ENCODE results near the gene IER3.

Gene IER3

GRCh38 chr6:30721198-30722024 lies 22.9 kb downstream of the IER3 start:
- Histone ChIP-seq H3K27ac (replicated peaks) (peak overlapping the region; percentile 93), H3K4me3 (replicated peaks; ENCODE audit: insufficient read depth, low read length) (peak overlapping the region; percentile 97), H3K27me3 (ENCODE audit: insufficient read depth, poor library complexity, severe bottlenecking) (no peaks in the 10 kb centered on the region)
- peak; percentile 86 to 87 for DNase-seq (ENCODE audit: low read depth in 1 of 2, low spot score in 1 of 2)
- no peak for TF ChIP-seq GABPA (IDR thresholded peaks at IDR 0.05; ENCODE audit: low read depth)
- TF ChIP-seq REST (IDR thresholded peaks at IDR 0.05; ENCODE audit: insufficient replicate concordance, low read depth) = no peak
- peak; percentile 87 for TF ChIP-seq SPI1 (IDR thresholded peaks at IDR 0.05; ENCODE audit: borderline replicate concordance, low read depth)
- TF ChIP-seq POLR2AphosphoS5 (IDR thresholded peaks at IDR 0.05; ENCODE audit: low read depth) = peak; percentile 76
- TF ChIP-seq, protein P1, sequence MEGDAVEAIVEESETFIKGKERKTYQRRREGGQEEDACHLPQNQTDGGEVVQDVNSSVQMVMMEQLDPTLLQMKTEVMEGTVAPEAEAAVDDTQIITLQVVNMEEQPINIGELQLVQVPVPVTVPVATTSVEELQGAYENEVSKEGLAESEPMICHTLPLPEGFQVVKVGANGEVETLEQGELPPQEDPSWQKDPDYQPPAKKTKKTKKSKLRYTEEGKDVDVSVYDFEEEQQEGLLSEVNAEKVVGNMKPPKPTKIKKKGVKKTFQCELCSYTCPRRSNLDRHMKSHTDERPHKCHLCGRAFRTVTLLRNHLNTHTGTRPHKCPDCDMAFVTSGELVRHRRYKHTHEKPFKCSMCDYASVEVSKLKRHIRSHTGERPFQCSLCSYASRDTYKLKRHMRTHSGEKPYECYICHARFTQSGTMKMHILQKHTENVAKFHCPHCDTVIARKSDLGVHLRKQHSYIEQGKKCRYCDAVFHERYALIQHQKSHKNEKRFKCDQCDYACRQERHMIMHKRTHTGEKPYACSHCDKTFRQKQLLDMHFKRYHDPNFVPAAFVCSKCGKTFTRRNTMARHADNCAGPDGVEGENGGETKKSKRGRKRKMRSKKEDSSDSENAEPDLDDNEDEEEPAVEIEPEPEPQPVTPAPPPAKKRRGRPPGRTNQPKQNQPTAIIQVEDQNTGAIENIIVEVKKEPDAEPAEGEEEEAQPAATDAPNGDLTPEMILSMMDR (IDR thresholded peaks at IDR 0.05; ENCODE audit: insufficient read depth, low read length) = no peak

GRCh38 chr6:30720738-30721197 lies 23.6 kb downstream of the IER3 start:
- DNase-seq (ENCODE audit: low read depth in 1 of 2, low spot score in 1 of 2) = peak in 1 of 2 experiments; percentile 81
- TF ChIP-seq, protein P1 (IDR thresholded peaks at IDR 0.05; ENCODE audit: insufficient read depth, low read length) = no peak
- no peak for TF ChIP-seq SPI1 (IDR thresholded peaks at IDR 0.05; ENCODE audit: borderline replicate concordance, low read depth)
- TF ChIP-seq REST (IDR thresholded peaks at IDR 0.05; ENCODE audit: insufficient replicate concordance, low read depth) = no peak
- H3K27ac ChIP-seq (replicated peaks) = peak overlapping the region; percentile 93

DNA sequence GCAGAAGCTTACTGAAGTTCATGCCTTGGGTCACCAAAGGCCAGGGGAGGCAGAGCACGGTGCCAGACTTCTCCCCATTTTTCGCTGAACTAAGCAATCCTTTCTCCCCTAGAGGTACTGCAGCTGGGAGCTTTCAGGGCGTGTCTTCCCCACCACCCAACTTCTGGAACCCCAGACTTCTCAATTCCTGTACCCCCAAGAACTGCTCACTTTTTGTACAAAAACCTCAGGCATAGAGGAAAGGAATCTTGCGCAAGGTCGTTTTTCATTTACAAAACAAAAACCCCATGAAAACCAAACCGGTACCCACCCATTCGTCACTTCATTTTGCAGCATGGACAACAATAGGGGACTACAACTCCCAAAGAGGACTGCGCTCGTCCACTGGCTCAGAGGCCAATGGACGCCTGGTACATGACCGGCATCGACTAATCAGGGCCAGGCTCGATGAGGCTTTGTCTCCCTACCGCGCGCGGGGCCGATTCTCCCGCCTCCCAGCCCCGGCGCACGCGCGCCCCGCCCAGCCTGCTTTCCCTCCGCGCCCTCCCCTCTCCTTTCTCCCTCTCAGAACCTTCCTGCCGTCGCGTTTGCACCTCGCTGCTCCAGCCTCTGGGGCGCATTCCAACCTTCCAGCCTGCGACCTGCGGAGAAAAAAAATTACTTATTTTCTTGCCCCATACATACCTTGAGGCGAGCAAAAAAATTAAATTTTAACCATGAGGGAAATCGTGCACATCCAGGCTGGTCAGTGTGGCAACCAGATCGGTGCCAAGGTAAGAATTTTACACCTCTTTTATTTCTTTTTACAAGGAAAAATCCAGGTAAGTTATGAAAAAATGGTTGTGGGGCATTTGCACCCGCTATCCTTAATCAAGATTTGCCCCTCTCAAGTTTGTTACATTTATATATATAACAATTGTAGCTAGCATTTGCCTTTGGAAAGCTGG lies 24.3 kb downstream of the IER3 start, which contains the start of gene TUBB:
Gene TUBB, plus strand, starts transcription at position 562 of the 947 bp plus-strand sequence. Its CDS starts 155 bp downstream, at position 717.
- TF ChIP-seq, protein P1 (IDR thresholded peaks at IDR 0.05; ENCODE audit: insufficient read depth, low read length) = no peak
- TF ChIP-seq POLR2AphosphoS5 (IDR thresholded peaks at IDR 0.05; ENCODE audit: low read depth) (peak; percentile 93), REST (IDR thresholded peaks at IDR 0.05; ENCODE audit: insufficient replicate concordance, low read depth) (peak; percentile 64)
- Histone ChIP-seq H3K4me3 (replicated peaks; ENCODE audit: insufficient read depth, low read length) (peak within 1 kb of the TSS; percentile 67), H3K27me3 (ENCODE audit: insufficient read depth, poor library complexity, severe bottlenecking) (no peaks in the 10 kb centered on the region), H3K27ac (replicated peaks) (peak within 1 kb of the TSS; percentile 93)
- peak; percentile 98 to 99 for DNase-seq (ENCODE audit: low read depth in 1 of 2, low spot score in 1 of 2)

More at GRCh38 chr6:30720738-30721197, 23.6 kb downstream of the IER3 start:
- Histone ChIP-seq H3K4me3 (replicated peaks; ENCODE audit: insufficient read depth, low read length) (peak overlapping the region; percentile 67), H3K27me3 (ENCODE audit: insufficient read depth, poor library complexity, severe bottlenecking) (no peaks in the 10 kb centered on the region)

Data from HL-60 (cell line).